Neural progenitor cell (in vitro differentiated cells): ENCODE data around the gene TCF4.

Experiments used
- CTCF ChIP-seq: fragments of 200-600 bp; sonication (generic); IDR thresholded peaks from 2 replicates; pipeline ENCODE4 v1.5.1; 2017; ENCODE audit warnings: antibody characterized with exemption, mild to moderate bottlenecking
- EZH2 ChIP-seq: fragments of 200-600 bp; sonication (generic); IDR thresholded peaks from 2 replicates; pipeline ENCODE4 v1.6.1; 2017; ENCODE audit warnings: antibody characterized with exemption, mild to moderate bottlenecking, moderate library complexity
- EZH2phosphoT487 ChIP-seq: fragments of 200-600 bp; sonication (generic); IDR thresholded peaks from 2 replicates; pipeline ENCODE4 v1.6.1; 2017; ENCODE audit warnings: antibody characterized with exemption

GRCh38 chr18:55458456-55459203 lies 129.4 kb downstream of the TCF4 start:
- TF ChIP-seq CTCF (no peak), EZH2 (no peak), EZH2phosphoT487 (no peak)
